Fibroblast of gingiva (primary cell): ENCODE results near the gene GOLGA6A.
"Not testable (repeated sequence)": the region's sequence is repeated elsewhere in the genome, so short reads cannot be mapped to it uniquely, and the experiment has no call there.

Experiments used
- DNase-seq: peaks from one replicate; pipeline ENCODE4 v3.0.0-alpha.2; 2011; ENCODE audit warnings: low read depth

Gene GOLGA6A, protein sequence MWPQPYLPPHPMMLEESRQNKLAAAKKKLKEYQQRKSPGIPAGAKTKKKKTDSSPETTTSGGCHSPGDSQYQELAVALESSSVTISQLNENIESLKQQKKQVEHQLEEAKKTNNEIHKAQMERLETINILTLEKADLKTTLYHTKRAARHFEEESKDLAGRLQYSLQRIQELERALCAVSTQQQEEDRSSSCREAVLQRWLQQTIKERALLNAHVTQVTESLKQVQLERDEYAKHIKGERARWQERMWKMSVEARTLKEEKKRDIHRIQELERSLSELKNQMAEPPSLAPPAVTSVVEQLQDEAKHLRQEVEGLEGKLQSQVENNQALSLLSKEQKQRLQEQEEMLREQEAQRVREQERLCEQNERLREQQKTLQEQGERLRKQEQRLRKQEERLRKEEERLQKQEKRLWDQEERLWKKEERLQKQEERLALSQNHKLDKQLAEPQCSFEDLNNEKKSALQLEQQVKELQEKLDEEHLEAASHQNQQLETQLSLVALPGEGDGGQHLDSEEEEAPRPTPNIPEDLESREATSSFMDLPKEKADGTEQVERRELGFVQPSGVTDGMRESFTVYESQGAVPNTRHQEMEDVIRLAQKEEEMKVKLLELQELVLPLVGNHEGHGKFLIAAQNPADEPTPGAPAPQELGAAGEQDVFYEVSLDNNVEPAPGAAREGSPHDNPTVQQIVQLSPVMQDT

DNA sequence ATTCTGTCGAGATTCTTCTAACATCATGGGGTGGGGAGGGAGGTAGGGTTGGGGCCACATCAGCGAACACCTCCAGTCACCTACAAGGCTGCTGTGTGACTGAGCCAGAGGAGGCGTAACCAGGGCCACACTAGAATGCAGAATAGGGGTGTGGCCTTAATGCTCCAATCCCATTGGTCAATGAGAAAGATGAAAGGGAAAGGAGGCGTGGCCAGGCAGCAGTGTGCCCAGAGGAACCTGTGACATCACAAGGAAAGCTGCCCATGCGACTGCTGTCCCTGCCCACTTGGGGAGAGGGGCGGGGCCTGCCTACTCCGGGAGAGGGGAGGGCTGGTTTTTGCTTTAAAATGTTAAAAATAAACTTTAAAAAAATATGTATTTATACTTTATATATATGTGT, at the start of gene GOLGA6A:
Gene GOLGA6A (minus strand): TSS at position 101 of the 400 bp plus-strand sequence. CDS start 41 bp downstream, at position 60.
- not testable (repeated sequence) for DNase-seq

DNA sequence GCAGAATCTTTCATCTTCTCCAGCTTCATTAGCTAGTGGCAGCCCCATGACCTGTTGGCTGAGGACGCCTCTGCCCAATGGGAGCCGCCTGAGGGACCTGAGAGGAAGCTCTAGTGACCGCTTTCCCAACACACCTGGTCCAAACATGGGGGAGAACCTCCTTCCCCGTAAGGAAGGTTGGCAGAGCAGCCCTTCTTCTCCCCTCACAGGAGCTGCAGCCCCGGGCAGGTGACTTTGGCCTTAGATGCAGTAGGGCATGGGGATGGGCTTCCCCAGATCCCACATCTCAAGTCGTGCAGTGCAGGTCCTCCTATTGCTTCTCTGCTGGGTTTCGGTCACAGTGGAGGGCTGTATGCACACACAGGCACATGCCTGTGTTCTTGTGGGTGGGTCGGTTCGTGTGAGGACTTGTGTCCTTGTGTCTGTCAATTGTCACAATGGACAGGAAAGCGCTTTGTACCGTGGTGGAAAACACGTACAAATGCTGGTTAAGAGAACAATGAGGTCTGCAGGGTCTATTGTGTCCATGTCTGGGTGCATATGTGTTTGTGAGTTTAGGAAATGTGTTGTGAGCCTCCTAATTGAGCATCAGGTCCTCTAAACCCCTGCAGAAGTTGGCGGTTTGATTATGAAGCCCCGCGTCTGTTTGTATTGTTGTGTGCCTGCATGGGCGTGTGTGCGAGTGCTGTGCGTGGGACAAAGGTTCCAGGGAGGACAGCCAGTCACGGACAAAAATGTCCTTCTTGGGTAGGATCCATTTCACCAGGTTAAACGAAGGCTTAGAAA, 49.5 kb upstream of the GOLGA6A start:
- DNase-seq: no peak

DNA sequence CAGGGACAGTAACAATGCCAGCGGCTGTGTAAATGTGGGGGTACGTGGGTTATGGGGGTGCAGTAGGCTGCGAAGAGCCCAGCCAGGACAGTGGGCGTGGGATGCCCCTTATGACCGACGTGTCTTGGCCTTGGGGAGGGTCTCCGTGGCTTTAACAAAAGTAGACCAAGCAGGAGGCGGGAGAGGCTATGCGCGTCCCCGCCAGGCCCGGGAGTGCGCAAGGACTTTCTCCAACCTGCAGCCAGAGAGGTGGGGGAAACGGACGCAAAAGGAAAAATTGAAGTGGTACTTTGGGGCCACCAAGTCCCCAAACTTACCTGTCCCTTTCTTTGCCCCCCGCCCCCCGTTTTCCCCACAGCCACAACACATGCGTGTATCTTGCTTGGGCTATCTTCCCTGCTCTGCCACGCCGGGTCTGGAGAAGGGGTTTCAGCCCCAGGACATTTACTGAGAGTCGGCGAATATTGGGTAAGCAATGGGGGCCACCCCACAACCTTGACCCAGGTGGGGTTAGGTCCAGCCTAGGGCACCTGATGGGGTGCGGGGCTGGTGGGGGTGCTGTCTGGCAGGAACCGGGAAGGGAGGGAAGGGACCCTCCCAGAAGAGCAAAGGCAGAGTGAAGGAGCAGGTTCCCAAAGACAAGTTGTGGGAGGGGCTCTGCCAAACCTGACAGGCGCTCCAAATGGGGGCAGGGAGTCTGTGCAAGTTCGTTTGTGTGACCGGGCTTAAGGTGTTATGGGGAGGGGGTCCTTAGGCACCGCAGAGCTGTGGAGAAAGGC, 48.7 kb upstream of the GOLGA6A start:
- no peak for DNase-seq

DNA sequence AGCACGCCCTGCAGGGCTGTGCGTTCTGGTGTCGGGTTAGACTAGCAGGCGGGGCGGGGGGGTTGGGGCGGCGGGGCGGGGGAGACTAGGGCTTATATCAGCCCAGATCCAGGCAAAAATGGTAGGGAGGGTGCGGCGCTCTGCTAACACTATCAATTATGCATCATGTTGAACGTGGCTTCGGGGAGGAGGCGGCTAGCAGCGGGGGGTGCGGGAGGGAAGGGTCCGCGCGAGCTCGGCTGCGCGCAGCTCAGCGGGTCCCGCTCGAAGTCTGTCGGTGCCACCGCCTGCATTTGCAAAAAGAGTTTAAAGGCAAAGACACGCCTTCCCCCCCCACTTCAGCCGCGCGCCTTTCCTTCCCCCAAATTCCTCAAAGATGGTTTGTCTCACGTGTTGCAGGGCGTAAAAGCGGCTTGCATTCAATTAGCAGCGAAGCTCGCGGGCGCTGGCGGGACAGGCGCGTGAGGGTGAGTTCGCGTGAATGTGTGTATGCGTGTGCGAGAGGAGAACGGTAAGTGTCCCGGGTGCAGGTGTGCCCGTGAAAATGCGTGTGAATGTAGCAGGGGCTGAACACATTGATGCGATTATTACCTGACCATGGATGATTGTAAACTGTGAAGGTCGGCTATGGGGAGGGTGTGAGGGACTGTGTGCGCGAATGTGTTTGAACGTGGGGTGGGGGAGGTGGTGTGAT, 48.0 kb upstream of the GOLGA6A start, which contains the start of gene ISLR2:
Gene ISLR2 (plus strand): TSS at position 432 of the 694 bp plus-strand sequence. CDS start 2,169 bp downstream, outside the sequence.
- no peak for DNase-seq

DNA sequence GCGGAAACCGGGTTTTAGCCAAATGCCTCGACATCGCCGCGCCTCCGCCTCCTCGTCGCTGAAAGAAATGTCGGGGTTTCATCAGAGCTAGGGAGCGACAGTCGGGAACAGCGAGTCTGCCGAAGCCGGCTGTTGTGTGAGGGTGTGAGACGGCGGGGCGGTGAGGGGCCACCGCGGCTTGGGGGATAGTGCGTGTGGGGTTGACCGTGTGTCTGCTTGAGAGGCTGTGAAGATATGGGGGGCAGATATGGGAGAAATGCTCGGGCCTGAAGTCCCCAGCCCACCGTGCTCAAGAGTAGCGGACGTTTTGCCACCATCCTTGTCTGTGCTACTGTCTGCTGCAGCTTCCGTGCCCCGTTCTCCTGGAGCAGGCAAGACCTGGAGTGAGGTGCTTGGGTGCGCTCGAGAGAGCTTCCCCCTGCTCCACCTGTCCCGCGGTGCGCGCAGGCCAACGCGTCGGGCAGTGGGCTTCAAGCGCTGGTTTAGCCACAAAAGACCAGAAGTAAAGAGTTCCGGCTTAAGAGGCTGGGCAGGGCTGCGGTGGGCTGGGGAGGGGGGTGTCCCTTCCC, 47.3 kb upstream of the GOLGA6A start:
- no peak for DNase-seq

DNA sequence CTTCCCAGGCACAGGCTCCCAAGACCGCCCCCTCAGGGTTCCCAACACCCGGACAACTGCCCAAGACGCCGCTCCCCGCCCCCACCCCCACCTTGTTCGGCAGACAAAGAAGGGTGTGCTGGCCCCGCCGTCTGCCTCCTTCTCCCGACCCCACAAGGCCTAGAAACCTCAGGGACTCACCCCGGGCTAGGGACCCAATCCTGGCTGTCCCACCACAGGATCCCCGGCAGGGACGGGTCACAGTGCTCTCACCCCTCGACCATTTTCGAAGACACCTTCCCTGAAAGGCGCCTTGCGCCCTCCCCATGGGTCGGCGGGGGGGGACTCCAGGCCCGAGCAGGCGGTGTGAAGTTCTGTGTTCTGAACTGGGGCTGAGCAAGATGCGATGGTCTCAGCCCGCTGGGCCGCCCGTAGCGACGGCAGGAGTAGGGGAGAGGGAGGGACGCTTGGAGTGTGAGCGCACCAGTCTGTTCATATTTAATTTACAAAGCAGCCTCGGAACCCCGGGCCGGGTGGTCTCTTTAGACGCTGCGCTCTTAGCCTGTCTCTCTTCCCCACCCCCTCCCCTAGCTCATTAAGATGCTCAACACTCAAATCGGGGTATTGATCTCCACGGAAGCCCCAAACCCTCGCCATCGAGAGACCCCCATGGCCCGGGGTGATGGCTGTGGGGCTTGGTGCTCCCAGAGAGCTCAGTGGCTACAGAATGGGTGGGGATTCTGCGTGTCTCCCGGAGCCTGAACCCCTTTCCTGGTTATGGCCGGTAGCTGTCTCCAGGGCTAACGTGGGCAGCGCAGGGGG, 46.6 kb upstream of the GOLGA6A start:
- no peak for DNase-seq

DNA sequence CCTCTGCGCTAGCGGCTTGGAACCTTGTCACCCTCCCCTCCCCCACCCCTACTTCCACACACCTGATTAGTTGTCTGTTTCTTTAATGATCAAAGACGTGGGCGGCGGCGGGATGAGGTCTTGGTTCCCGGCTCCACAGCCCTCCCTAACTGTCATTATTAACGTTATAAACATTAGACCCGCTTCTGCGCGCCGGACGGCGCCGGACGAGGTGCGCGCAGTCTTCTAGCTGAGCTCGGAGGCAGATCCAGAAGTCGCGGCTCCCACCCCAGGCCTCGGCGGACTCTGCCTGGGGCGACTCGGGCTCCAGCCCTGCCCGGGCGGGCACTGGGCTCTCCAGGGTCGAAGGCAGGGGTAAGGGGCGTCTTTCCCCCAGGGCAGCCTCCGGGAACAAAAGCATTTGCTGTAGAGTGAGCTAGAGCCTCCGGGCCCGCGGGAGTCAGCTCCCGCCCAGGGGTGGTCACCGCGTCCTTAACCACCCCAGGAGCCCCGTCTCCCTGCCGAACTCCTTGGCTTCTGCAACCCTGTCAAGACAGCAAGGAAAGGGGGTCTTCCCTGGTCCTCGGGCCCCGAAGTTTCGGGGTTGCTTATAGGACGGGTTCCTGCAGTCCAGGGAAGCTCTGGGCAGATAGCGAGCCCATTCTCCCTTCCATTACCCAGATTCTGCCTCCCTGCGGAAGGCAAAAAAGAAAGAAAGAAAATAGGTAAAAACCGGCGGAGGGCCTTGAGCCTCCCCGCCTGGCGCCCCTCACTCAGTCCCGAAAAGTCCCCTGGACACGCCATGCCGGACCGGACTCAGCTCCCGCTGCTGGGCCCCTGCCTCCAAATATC, 45.8 kb upstream of the GOLGA6A start:
- no peak for DNase-seq

DNA sequence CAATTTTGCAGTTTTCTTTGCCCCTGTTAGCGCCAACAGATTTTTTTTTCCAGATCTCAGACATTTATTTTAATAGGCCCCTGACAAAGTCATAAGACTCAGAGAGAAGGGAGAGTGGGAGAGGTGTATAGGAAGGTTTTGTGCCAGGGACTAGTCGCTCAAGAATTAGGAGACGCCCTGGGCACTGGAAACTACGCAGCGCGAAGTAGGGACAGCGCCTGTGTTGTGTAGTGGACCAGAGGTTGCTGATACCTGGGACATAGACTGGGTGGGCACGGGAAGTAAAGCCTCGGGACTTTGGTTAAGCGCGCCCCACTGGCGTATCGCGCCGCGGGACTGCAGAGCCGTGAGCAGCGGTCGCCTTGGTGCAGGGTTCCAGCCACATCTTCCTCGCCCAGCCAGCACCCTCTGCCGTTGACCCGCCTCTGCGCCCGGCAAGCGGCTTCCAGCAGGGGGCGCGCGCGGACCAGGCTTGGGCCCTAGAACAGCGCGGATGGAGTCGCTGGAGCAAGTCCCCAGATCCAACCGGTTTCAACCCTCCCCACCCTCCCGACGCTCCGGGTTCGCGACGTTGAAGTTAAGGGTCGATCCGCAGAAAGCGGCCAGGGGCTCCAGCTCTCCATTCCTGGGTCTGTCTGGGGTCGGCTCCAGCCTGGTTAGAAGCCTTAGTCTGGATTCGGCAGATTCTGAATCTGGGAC, 45.1 kb upstream of the GOLGA6A start:
- peak; percentile 72 for DNase-seq

DNA sequence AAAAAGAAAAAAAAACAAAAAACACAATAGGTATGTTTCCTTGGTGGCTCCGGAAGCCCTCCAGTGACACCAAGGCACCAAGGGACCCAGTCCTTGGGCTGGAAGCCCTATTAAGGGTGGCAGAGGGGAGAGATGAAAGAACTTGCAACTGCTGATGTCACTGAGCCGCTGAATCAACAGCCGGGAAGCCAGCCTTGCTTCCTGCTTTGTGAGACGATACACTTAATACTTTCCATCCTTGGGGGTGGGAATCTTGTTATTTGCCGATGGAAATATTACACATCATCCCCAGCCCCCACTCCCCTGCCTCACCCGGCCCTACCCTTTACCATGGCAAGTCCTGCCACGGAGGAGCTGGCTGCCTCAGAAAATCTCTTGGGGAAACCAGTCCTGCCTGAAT, 42.4 kb upstream of the GOLGA6A start:
- DNase-seq: no peak

DNA sequence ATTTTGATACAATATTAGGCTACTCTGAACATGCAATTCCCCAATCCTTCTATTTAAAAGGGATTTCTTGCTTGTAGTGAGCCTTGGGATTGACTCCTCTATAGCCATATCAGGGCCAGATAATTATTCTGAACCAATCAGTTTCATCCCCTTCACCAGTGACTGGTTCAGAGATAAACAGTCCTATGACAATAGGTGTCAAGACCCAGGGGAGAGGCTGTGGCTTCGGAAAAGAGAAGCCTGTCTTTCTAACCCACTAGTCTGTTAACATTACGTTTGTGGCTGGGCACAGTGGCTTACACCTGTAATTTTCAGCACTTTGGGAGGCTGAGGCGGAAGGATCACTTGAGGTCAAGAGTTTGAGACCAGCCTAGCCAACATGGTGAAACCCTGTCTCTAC, 41.8 kb upstream of the GOLGA6A start:
- no peak for DNase-seq

DNA sequence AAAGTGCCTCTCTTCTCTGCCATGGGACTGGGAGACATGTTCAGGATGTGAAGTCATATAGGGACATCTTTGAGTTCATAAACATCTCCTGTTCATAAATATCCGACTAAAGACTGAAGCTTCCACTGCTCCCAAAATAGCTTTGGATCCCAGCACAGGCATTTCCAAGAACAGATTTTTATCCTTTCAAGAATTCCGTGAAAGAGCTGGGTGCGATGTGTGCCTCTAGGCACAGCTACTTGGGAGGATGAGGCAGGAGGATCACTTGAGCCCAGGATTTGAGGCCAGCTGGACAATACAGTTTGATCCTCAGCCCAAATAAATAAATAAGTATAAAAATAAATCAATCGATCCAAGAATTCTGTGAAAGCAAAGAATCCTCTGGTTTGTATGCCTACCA, 41.3 kb upstream of the GOLGA6A start:
- no peak for DNase-seq

DNA sequence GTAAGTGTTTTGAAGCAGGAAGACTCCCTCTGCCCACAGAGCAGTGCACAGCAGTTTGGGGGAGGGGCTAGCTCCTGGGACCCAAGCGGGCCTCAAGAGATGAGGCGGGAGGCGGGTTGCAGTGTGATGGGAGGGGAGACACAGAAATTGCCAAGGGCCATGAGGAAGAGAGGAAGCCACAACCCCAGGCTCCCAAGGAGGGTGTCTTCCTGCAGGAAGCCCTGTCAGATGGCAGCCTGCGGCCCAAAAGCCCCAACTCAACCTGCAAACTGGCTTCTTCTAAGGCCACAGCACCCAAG, 40.7 kb upstream of the GOLGA6A start:
- no peak for DNase-seq

DNA sequence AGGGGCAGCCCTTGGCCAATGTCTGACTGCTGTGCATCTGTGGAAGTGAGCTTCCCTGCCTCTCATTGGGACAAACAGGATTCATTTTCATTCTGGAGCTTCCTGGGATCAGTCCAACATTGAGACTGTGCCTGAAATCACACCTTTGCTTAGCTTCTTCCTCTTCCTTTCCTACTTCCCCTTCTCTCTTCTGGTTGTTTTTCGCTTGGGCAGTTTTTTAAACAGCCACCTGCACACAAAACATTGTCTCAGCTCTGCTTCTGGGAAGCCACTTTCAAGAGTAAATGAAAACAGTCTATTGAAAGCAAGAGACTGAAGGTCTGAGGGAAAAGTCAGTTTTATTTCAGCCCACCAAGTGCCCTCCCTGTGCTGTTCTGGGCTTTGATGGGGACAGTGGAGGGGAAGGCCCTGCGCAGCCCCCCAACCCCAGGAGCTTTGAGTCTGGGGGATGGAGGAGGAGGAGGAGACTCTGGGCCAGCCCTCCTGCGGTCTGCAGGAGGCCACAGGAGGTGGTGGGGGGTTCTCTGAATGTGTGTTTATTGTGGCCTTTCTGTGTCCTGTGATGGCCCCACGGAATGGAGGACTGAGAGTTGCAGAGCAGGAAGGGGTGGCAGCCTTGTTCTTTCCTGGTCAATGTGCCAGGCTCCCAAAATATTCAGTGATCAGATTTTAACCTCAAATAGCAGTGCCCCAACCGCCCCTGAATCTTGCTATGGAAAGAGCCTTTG, 40.2 kb upstream of the GOLGA6A start:
- DNase-seq: no peak

DNA sequence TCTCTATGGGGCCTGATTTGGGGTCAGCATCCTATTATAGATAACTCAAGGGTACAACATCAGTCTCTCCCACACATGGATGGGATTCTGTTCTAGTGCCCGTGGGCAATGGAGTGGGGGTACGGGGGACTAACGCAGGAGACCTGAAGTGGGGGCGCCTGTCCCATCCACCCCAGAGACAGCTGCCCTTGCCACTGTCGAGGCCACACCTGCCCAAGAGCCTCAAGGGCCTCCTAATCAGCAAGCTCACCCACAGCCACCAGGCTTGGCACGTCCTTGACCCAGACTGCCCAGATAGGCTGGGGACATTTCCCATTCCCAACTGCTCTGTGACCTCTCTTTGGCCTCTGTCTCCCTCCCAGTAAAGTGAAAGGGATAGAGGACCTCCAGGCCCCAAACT, 39.5 kb upstream of the GOLGA6A start:
- DNase-seq: no peak

DNA sequence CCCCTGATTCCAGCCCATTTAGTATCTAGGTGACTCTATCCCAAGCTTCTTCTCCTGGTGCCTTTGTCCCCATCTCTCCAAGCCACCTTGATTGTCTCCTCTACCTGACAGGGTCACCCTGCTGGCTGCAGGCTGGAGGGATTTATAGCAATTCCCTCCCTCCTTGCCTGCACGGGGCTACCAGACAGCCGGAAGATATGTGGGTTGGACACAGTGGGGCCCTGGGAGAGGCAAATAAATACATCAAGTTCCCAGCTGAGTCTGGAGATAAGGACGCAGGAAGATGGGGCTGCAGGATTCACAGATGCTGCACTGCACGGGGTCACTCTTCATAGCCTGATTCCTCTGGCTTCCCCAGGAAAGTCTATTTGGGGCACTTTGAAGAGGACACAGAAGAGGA, 38.7 kb upstream of the GOLGA6A start:
- DNase-seq: no peak

DNA sequence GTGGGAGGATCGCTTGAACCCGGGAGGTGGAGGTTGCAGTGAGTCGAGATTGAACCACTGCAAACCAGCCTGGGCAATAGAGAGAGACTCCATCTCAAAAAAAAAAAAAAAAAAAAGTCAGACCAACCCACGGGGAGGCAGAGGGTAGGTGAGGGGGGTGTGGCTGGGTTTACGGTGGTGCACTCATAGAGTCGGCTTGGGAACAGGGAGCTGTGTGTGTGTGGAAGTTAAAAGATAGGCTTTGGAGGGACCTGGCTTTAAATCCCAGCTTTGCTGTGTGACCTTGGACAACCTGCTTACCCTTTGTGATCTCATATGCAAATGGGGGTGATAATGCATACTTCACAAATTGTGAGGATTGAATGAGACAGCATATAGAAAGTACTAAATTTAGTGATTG, 38.1 kb upstream of the GOLGA6A start:
- no peak for DNase-seq

DNA sequence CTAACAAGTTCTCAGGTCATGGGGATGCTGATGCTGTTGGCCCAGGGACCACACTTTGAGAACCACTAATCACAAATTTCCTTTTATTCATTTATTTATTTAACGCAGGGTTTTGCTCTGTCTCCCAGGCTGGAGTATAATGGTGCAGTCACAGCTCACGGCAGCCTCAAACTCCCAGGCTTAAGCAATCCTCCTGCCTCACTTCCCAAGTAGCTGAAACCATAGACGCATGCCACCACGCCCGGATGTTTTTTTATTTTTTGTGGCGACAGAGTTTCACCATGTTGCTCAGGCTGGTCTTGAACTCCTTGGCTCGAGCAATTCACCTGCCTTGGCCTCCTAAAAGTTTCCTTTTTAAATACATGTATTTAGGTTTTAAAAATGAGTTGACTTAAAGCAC, 27.4 kb upstream of the GOLGA6A start:
- no peak for DNase-seq

DNA sequence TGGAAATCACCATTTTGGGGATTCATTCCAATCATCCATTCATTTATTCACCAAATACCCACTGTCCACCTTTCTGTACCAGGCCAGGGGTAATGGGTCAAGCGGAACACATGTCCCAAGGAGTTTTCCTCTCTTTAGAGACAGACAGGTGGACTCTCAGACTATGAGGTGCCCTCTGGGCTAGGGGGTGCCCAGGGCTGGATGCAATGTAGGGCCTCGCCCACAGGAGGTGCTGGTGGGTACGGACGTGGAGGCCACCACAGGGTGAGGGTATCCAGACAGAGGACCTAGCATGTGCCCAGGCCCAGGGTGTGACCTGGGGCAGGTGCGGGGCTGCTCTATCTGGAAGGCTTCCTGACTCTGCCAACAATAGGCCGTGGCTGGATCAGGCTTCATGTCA, 26.3 kb upstream of the GOLGA6A start:
- DNase-seq: not testable (repeated sequence)
